Forelimb muscle (tissue), 1 donor: ENCODE data around the gene PTPMT1. TPM values are rescaled to one million over a fixed set of nuclear protein-coding genes. Genes with fewer than 3 reads are reported as not detected.
"Not testable (repeated sequence)": the region's sequence is repeated elsewhere in the genome, so short reads cannot be mapped to it uniquely, and the experiment has no call there.

Experiments
- DNase-seq: peaks from one replicate; pipeline ENCODE4 v3.0.0-alpha.2; 2013; ENCODE audit warnings: low read depth
- polyA plus RNA-seq: library from polyadenylated mRNA; unstranded; fragments of 120-200 nt; gene quantifications from one replicate; pipeline ENCODE4 v1.2.1, GENCODE V29; 2013; ENCODE audit not compliant: insufficient read length

The PTPMT1 gene, protein sequence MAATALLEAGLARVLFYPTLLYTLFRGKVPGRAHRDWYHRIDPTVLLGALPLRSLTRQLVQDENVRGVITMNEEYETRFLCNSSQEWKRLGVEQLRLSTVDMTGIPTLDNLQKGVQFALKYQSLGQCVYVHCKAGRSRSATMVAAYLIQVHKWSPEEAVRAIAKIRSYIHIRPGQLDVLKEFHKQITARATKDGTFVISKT
- polyA plus RNA-seq: 27.1 TPM

DNA sequence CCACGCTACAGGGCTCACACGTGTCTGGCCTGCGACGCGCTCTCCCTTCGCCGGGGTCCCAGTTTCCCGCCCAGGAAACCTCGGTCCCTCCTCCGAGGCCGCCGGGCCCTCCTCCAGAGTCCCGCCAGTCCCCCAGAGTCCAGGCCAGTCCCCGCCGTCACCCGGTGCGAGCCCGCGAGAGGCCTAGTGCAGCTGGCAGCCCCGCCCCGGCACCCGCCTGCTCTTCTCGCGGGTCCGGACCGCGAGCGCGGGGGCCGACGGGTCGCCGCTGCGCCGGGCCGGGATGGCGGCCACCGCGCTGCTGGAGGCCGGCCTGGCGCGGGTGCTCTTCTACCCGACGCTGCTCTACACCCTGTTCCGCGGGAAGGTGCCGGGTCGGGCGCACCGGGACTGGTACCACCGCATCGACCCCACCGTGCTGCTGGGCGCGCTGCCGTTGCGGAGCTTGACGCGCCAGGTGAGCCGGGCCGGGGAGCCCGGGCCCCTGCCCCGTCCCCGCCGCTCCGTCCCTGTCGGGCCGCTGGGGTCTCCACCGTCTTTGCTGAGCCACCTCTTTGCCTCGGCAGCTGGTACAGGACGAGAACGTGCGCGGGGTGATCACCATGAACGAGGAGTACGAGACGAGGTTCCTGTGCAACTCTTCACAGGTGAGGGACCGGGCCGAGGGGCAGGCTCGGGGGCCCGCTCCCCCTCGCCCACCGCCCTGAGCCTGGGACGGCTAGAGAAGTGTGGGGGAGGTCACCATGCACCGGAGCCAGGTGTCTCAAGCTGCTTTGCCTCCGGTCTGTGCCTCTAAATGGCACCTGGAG lies at the start of gene PTPMT1:
Gene PTPMT1, plus strand, starts transcription at position 260 of the 809 bp plus-strand sequence. Its CDS starts 24 bp downstream, at position 284.
- no peak for DNase-seq

DNA sequence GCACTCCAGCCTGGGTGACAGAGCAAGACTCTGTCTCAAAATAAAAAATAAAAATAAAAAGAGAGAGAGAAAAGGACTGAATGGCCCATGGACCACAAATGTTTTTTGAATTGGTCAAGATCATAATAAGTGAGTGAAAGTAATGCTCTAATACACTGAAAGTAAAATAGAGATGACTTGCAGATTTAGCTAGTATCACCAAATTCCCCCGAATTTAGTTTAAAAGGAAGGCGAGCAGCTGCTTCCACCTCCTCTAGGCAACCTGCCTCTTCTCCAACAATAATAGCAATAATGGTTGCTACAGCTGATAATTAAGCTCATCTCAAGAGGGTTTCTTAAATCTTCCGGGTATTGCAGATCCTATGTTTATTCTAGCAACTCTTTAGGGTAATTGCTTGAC lies 49.2 kb upstream of the PTPMT1 start:
- no peak for DNase-seq

DNA sequence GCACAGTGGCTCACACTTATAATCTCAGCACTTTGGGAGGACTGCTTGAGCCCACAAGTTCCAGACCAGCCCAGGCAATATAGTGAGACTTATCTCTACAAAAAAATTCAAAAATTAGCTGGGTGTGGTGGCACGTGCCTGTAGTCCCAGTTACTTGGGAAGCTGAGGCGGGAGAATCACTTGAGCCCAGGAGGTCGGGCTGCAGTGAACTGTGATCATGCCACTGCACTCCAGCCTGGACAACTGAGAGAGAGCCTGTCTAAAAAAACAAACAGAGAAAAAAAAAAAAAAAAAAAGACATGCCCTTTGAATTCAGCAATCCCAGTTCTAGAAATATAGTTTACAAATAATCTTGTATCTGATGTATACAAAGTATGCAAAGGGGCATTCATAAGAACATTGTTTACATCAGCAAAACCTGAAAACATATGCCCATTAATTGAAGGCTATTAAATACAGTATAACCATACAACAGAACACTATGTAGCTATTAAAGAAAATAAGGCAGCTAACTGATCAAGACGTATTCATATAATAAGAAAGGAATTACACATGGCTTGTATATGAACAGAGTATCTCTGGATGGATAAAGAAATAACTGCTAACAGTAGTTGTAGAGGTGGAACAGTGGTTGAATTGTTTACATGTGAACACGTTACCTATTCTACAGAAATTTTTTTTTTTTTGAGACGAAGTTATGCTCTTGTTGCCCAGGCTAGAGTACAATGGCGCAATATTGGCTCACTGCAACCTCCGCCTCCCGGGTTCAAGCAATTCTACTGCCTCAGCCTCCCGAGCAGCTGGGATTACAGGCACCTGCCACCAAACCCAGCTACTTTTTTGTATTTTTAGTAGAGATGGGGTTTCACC lies 48.2 kb upstream of the PTPMT1 start:
- DNase-seq: no peak

DNA sequence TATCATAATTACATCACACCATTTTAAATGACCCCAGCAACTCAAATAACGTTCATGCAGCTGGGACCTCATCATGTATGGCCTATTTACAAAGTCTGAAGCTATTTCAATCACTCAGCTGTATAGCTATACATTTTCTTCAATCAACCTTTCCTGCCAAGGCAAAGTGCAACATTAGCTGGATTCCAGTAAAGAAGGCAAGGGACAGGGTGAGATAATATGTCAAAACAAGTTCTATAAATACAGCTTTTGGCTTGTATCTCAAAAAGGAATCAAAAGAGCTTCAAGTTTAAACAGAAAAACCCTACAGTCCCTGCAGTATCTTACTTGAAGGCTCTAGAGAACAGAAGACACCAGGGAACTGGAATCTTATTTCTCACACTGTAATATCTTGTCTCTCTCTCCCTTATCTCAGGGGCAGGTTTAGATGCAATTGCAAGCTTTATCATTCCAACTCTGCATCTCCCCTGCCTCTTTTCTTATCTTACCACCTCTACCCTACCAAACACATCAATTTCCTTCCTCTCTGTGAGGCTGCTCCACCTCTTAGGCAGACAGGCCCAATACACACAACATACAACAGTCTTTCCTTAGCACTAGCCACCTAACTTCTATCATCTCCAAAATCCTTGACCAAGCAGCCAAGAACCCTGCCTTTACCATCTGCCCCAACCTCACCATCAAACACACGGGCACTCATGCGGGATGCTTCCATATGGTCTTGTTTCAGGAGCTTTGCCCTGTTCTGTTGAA lies 47.0 kb upstream of the PTPMT1 start:
- DNase-seq: no peak

DNA sequence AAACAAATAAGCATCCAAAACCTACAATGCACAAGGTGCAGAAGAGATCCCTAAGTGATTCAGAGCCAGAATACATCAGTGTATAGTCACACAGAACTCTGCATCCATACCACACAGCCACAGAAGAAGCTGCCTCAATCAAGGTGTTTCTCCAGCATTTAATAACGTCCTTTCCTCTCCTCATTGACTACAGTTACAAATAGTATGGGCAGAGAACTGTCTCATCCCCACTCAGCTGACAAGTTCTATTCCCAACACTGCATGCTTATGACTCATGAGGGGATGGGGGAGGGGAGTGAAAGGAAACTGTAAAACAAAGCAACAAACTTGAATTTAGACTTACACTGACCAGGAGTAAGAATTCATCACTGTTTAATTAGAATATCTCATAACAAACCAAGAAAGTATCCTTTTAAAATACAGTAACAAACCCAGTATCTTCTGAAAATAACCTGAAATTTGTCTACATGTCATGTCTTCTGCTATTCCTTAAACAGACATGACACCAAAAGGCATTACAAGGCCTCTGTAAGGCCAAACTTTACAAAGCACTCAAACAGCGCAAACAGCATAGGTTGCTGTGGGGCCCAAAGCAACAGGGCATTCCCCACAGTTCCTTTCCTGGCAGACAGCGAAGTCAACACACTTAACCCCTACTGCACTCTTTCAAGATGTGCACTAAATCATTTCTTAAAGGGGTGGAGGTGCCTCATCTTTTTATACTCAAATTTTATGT lies 41.7 kb upstream of the PTPMT1 start:
- DNase-seq: peak; percentile 28

DNA sequence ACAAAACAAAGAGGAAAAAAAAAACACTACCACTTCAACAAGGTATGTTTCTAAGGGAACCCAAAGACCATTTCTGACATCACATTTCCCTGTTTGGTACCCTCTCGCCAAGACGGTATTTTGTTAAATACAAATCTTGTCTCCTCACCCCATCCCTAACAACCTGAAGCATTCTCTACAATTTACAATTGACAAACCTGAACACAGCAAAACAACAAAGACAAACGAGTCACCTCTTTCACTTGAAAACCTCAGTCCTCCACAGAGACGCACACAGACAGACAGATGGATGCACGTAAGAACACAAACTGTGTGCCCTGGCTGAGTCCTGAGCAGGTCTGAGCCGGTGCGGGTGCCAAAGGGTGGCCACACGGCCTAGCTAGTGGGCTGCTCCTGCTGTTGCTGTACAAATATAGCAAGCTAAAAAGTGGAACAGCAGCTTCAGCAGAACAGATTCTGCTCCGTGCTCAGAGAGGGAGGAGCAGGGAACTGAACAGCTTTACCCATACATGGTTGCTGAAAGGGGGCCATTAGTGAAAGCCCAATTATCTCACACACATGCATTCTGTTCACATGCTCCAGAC lies 41.0 kb upstream of the PTPMT1 start:
- no peak for DNase-seq

DNA sequence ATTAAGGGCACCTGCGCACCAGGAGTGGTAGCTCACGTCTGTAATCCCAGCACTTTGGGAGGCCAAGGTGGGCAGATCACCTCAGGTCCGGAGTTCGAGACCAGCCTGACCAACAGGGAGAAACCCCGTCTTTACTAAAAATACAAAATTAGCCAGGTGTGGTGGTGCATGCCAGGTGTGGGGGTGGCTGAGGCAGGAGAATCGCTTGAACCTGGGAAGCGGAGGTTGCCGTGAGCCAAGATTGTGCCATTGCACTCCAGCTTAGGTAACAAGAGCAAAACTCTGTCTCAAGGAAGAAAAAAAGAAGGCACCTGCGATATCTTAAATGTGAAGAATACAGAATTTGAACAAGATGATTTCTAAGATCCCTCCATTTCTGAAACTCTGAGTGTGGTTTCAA lies 39.4 kb upstream of the PTPMT1 start:
- DNase-seq: not testable (repeated sequence)

DNA sequence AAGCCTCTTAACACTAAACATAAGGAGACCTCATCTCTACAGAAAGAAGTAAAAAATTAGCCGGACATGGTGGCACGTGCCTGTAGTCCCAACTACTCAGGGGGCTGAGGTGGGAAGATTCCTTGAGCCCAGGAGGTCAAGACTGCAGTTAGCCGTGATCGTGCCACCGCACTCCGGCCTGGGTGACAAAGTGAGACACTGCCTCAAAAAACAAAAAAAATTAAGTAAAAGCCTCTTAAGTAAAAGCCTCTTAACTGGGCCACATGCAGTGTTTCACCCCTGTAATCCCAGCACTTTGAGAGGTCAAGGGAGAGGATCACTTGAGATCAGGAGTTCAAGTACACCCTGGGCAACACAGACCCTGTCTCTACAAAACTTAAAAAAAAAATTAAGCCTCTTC lies 38.2 kb upstream of the PTPMT1 start:
- no peak for DNase-seq

DNA sequence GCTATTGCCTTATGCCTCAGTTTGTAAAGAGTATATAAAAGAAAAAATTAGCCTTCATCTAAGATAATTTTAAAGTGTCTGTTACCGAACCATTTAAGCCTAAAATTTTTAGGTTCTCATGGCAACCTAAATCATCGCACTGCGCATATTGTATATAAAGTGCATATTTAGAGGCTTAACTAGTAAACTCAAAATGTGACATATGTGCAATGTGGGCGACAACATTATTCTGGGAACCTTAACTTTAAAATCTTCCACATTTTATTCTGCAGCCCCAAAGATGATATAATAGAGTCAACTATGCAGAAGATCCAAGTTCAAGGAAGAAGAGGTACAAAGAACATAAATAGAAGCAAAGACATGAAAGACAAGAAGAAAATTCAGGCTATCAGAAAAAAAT lies 35.4 kb upstream of the PTPMT1 start:
- no peak for DNase-seq

DNA sequence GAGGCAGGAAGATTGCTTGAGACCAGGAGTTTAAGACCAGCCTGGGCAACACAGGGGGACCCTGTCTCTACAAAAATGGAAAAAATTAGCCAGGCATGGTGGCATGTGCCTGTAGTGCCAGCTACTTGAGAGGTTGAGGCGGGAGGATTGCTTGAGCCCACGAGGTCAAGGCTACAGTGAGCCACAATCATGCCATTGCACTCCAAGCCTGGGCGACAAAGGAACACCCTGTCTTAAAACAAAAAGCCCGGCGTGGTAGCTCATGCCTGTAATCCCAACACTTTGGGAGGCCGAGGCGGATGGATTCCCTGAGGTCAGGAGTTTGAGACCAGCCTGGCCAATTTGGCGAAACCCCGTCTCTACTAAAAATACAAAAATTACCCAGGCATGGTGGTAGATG lies 34.7 kb upstream of the PTPMT1 start:
- not testable (repeated sequence) for DNase-seq

DNA sequence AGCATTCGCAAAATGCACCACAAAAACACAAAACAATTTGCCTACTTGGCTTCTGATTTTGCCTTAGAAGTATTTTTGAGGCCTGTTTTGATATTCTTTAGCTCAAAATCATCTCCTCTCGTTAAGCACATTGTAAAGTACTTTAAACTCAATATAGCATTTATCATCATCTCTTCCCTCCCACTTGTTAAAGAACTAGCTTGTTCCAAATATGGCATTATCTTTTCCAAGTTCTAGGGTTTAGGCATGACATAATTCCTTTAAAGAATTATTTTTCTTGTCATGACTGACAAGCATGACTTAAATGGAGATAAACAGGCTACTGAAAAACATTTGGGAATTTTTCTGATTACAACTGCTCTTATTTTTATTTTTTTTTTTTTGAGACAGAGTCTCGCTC lies 33.7 kb upstream of the PTPMT1 start:
- no peak for DNase-seq

DNA sequence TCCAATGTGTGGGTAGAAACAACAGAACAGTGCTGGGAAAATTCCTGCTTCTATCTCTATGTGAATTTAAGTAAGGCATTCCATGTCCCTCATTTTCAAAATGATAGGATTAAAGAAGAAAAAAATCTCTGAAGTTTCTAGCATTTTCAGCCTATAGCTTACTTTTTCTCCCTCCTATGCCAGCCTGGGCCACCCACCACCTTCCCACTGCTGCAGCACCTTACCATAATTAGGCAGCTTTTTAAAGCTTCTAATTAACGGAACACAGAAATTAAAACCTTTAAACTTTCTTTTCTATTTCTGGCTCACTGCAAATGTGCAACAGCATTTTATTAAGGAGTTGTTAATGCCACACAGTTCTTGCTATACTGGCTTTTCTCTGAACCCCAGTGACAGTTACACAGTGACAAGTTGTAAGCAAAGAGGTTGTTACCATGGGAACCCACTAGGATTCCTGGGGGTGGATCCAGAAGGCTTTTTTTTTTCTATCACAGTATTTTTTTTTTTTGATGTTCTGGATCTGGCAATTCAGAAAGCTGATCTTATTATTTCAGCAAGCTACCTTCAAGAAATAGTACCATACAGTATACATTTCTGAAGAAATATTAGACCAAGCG lies 32.7 kb upstream of the PTPMT1 start:
- no peak for DNase-seq

DNA sequence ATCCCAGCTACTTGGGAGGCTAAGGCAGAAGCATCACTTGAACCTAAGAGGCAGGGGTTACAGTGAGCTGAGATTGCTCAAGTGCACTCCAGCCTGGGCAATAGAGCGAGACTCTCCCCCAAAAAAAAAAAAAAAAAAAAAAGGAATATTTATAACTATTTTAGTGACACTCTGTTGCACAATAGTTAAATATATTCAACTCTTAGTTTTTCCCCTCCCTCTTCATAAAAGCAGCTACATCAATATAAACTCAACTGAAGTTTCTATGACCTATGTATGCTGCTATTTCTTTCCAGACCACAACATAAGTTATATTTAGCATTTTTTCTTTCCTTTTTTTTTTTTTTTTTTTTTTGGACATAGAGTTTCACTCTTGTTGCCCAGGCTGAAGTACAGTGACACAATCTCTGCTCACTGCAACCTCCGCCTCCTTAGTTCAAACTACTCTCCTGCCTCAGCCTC lies 31.7 kb upstream of the PTPMT1 start:
- DNase-seq: no peak

DNA sequence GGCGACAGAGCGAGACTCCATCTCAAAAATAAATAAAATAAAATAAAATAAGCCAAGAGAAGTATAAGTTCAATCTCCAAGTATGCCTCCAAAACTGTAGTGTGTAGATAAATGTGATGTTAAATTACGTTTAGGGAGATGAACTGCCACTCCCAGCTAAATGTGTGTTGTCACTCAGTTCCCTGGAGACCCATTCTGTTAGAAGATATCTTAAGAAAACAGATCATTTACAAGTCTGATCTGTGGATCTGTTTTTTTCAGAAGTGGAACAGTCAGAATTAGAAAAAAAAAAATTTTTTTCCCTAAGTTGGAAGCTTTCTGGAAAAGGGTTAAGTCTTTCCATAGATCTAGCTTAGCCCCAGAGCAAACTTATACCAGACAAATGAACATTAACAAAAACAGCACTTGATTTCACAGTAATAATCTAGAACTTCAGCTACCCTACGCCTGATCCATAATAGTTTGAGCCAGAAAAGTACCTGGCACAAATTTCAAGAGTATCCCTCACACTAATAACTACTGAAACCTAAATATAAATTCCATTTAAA lies 30.6 kb upstream of the PTPMT1 start:
- no peak for DNase-seq

DNA sequence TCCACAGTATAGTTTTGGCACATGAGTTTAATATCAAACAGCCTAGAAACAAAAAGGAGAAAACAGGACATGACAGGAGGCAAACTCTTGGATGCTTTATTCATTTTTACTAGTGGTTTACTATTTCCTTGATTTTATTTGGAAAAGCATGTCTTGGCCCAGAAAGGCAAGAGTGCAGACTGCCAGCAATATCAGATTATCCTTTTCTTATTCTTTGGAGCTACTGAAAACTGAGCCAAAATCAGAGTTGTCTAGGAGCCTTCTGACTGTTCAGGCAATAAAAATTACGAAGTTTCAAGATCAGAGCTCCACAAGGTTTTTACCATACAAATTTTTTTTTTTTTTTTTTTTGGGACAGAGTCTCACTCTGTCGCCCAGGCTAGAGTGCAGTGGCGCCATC lies 28.5 kb upstream of the PTPMT1 start:
- peak; percentile 49 for DNase-seq

DNA sequence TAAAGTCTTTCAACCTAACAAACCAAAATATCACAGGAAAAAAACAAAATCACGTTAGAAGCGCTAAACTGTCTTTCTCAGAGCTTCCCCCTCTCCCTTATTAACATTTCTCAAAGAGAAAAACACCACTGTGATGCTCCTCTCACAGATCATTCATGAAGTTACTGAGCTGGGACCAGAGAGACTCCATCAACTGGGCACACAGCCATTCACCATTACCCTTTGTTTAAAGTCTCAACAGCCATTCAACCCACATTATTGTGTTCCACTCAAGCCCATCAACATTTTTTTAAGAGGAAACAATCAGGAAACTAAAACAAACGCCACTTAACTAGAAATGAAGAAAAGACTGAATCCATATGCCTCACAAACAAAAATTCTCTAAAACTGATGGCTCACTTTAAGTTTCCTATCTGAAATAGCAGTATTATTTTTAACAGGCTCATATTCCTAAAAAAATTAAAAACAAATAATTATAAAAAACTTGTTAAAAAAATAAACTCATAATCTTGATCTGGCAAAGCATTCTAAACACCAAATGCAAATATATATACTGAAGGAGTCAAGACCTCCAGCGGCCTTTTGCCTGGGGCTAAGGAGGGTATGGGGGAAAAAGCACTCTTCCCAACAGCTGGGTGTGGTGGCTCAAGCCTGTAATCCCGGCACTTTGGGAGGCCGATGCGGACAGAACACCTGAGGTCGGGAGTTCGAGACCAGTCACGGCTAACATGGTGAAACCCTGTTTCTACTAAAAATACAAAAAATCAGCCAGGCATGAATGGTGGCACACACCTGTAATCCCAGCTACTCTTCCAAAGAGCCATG lies 26.4 kb upstream of the PTPMT1 start:
- DNase-seq: no peak

DNA sequence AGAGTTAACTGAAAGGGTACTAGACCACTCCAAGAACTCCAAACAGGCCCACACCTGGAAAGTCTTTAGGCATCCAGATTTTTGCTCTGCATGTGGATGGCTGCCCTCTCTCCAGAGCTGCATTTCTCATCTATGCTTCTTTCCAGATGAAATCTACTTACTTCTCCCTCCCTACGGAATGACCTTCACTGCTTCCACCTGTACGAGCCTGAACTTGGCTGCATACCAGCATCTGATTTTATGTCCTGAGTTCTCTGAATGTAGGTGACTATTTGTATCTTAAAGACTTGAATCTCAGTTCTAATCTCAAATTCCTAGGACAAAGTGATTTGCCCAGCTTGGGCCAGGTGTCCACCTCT lies 25.7 kb upstream of the PTPMT1 start:
- no peak for DNase-seq

DNA sequence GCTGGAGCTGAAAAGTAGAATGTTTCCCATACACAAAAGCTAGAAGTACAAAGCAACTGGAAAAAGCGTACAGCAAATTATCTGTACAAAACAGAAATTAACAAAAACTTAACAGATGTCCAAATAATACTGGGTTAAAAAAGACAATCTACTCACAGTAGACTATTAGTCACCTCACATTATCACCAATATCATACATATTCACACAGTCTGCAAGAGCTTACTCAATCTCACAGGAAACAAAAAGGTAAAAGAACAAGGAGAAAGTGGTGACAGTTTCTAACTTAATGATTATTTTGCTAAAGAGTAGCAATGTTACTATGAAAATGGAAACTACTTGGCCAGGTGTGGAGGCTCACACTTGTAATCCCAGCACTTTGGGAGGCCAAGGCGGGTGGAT lies 24.3 kb upstream of the PTPMT1 start:
- no peak for DNase-seq

DNA sequence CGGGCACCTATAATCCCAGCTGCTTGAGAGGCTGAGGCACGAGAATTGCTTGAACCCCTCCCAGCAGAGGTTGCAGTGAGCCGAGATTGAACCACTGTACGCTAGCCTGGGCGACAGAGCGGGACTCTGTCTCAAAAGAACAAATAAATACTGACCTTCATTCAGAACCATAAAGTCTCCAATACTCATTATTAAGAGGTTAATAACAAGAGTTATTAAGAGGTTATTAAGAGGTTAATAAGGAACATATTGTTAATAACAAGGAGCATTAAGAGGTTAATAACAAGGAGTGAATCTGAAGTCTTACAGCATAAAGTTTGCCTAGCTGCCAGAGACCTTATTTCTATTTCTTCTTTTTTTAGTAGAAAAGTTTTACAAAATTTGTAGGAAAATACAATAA lies 20.1 kb upstream of the PTPMT1 start:
- no peak for DNase-seq
